Pancreas (tissue), 10 donors: ENCODE data around the gene PRMT3. TPM values are rescaled to one million over a fixed set of nuclear protein-coding genes. Genes with fewer than 3 reads are reported as not detected.
A peak's percentile ranks its signal among the peaks of the same experiment; 100 is the strongest.

Experiments used
- ATAC-seq, 4 donors: fragments of 200-7000 bp; cut with Tn5 transposase; one replicate each; pipeline versions ENCODE4 v1.8.0 to v1.9.1; 2020; ENCODE audit warnings: mild to moderate bottlenecking in 4 of 4, moderate library complexity in 4 of 4
- DNase-seq, 6 donors: peaks; one replicate each; pipeline ENCODE4 v3.0.0-alpha.2; 2020
- FAIRE-seq: peaks from 2 replicates; lab custom pipeline; 2012; peaks lifted over from hg19 to GRCh38; lab: Jason Lieb, UNC
- H3K27ac ChIP-seq, 4 donors: fragments of 200-600 bp; sonication (generic); 1 replicate in 3 of 4; 2 replicates in 1 of 4; pipeline versions ENCODE4 v1.5.0 to v1.8.0; 2020
- H3K27me3 ChIP-seq, 4 donors: fragments of 200-600 bp; one replicate each; pipeline ENCODE4 v1.8.0; 2021
- H3K36me3 ChIP-seq, 3 donors: fragments of 200-600 bp; sonication (generic) in 1 of 3; one replicate each; pipeline versions ENCODE4 v1.5.0 to v1.8.0; 2020 to 2021
- H3K4me1 ChIP-seq, 3 donors: fragments of 200-600 bp; one replicate each; pipeline ENCODE4 v1.8.0; 2021
- H3K4me3 ChIP-seq, 4 donors: fragments of 200-600 bp; sonication (generic) in 2 of 4; one replicate each; pipeline versions ENCODE4 v1.5.0 to v1.8.0; 2020 to 2021
- H3K9me3 ChIP-seq, 4 donors: fragments of 200-600 bp; one replicate each; pipeline ENCODE4 v1.8.0; 2021
- WGBS, 2 donors: extraction: QIAGEN DNeasy Blood & Tissue Kit; methylation state at CpG; one replicate each; pipeline ENCODE4 v1.1.7; 2013; 5-methylcytosine and 5-hydroxymethylcytosine counted together
- intact Hi-C, 3 donors: fragments of 100-400 bp; cut with DNase I; formaldehyde crosslinking; loops; one replicate each; pipeline versions ENCODE4 v1.11.1 to v1.14.2; 2022
- polyA plus RNA-seq, 2 donors: library from polyadenylated mRNA; stranded (reverse); fragments of 200-250 nt; gene quantifications; one replicate each; pipeline ENCODE4 v1.2.3, GENCODE V29; 2013
- total RNA-seq, 6 donors: library from RNA; stranded (reverse); fragmentation: NEBNext Ultra II Directional in 4 of 6; extraction: Animal tissue kit (Norgen Biotek cat#: 25700) in 4 of 6; gene quantifications; one replicate each; pipeline versions ENCODE4 v1.2.1 to v1.2.4, GENCODE V29; 2021 to 2023
- TF ChIP-seq, protein P1 (sequence below), 4 donors: fragments of 200-600 bp; sonication (generic) in 3 of 4; IDR thresholded peaks; one replicate each; pipeline versions ENCODE4 v1.5.0 to v1.8.0; 2021; ENCODE audit warnings: antibody characterized with exemption in 4 of 4
- donor health status: healthy with polysubstance abuse.
- donor health status: DM: no; HTN: no; CAD: no; lungs with moderate emphysema.
- donor health status: DM: no; HTN: no; CAD: no.
- donor health status: control.
- donor health status: control.
- donor health status: Bipolar disorder and iron deficiency.
- donor health status: DM: yes; HTN: yes; CAD: no.
- donor health status: DM: no; HTN: no; CAD: no.
- donor health status: DM: no; HTN: no; CAD: no.
- donor health status: DM: yes; HTN: yes; CAD: no.

Gene PRMT3
- total and polyA plus RNA-seq, 8 donors: 4.9 to 10.3 (median 5.9) TPM

DNA sequence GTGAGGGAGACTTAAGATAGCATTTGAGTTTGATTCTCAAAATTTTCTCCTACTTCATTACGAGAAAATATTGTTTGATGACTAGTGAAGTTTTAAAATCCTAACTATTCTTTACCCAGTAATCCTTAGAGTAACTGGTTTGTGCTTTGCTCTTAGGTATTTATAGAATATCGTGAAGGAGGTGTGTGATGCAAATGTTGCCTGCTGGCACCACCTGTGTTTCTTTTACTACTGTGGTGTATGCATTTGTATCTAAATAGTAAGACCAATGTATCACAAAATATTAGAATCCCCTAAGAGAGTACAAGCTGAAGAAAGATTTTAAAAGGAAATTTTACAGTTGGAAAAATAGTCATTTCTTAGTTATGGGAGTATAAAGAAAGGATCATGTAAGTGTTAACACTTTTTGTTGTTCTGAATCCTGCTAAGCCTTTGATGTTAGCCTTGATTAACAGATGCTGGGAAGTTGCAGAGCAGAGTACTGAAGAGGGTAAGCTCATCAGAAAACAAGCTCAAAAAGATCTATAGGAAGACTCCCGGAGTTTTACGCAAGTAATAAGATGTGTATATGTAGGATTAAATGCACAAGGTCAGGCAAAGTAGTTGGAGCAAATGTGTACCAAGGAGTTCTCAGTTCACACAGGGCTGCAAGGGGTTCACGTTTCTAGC, 109.7 kb downstream of the PRMT3 start:
- H3K27me3 ChIP-seq: no peaks in the 10 kb centered on the region
- intact Hi-C loops: no loop called here
- no peak for ATAC-seq
- TF ChIP-seq, protein P1, sequence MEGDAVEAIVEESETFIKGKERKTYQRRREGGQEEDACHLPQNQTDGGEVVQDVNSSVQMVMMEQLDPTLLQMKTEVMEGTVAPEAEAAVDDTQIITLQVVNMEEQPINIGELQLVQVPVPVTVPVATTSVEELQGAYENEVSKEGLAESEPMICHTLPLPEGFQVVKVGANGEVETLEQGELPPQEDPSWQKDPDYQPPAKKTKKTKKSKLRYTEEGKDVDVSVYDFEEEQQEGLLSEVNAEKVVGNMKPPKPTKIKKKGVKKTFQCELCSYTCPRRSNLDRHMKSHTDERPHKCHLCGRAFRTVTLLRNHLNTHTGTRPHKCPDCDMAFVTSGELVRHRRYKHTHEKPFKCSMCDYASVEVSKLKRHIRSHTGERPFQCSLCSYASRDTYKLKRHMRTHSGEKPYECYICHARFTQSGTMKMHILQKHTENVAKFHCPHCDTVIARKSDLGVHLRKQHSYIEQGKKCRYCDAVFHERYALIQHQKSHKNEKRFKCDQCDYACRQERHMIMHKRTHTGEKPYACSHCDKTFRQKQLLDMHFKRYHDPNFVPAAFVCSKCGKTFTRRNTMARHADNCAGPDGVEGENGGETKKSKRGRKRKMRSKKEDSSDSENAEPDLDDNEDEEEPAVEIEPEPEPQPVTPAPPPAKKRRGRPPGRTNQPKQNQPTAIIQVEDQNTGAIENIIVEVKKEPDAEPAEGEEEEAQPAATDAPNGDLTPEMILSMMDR (IDR thresholded peaks at IDR 0.05): no peak
- FAIRE-seq: no peak
- no peak for DNase-seq
- H3K4me3 ChIP-seq: no peak overlapping the region
- no peaks in the 10 kb centered on the region for H3K9me3 ChIP-seq
- H3K36me3 ChIP-seq: peaks cover 0 to 7% (median 0%) of the 10 kb centered on the region in 3 donors
- WGBS, 2 donors: 90 to 94% methylated on average over 5 of the region's 5 CpGs
- peaks cover 0 to 2% (median 0%) of the 10 kb centered on the region in 3 donors for H3K4me1 ChIP-seq
- no peak overlapping the region for H3K27ac ChIP-seq

- no peak overlapping the region for H3K27ac ChIP-seq
- no peaks in the 10 kb centered on the region for H3K9me3 ChIP-seq
- no peak overlapping the region for H3K4me3 ChIP-seq
- intact Hi-C loops: no loop called here
- FAIRE-seq (no peak), DNase-seq (no peak), ATAC-seq (no peak)
- no peaks in the 10 kb centered on the region for H3K27me3 ChIP-seq
- TF ChIP-seq, protein P1 (IDR thresholded peaks at IDR 0.05): no peak
- H3K36me3 ChIP-seq: peaks cover 0 to 7% (median 0%) of the 10 kb centered on the region in 3 donors
- H3K4me1 ChIP-seq: no peaks in the 10 kb centered on the region
Observed at GRCh38 chr11:20501252-20501651, 113.7 kb downstream of the PRMT3 start.

DNA sequence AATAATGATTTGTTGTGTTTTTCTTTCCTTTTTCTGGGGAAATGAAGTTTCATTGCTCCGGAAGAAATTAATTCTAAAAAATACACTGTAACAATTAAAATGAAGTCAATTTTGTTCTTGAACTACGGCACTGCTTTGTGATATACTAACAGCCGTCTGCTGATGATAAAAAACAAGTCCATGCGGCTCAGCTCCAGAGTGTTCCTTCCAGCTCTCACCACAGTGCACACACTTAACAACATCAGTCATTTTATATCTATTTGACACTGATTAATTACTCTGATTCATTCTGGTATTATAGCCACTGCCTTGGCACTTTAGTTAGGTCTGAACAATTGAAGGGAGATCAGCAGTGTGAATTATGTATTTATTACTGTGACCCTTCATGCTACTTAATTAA, 114.5 kb downstream of the PRMT3 start:
- H3K9me3 ChIP-seq: no peaks in the 10 kb centered on the region
- no peaks in the 10 kb centered on the region for H3K4me1 ChIP-seq
- peaks cover 0 to 7% (median 0%) of the 10 kb centered on the region in 3 donors for H3K36me3 ChIP-seq
- no peak overlapping the region for H3K4me3 ChIP-seq
- H3K27me3 ChIP-seq: no peaks in the 10 kb centered on the region
- DNase-seq (no peak), FAIRE-seq (no peak), ATAC-seq (no peak)
- no peak overlapping the region for H3K27ac ChIP-seq
- TF ChIP-seq, protein P1 (IDR thresholded peaks at IDR 0.05): no peak
- 93% methylated on average over 4 of the region's 4 CpGs for WGBS, 2 donors
- intact Hi-C loops: no loop called here

GRCh38 chr11:20511982-20512381, 124.5 kb downstream of the PRMT3 start:
- WGBS, 2 donors: 27 to 38% methylated on average over 5 of the region's 5 CpGs
- Histone ChIP-seq H3K4me3 (no peak overlapping the region), H3K27me3 (no peaks in the 10 kb centered on the region), H3K9me3 (no peaks in the 10 kb centered on the region), H3K4me1 (no peaks in the 10 kb centered on the region), H3K27ac (no peak overlapping the region), H3K36me3 (no peaks in the 10 kb centered on the region)
- ATAC-seq: peak; percentile 60 to 84 (median 74)
- DNase-seq: peak in 1 of 6 donors; percentile 5
- intact Hi-C loops: no loop called here
- TF ChIP-seq, protein P1 (IDR thresholded peaks at IDR 0.05): no peak
- no peak for FAIRE-seq

DNA sequence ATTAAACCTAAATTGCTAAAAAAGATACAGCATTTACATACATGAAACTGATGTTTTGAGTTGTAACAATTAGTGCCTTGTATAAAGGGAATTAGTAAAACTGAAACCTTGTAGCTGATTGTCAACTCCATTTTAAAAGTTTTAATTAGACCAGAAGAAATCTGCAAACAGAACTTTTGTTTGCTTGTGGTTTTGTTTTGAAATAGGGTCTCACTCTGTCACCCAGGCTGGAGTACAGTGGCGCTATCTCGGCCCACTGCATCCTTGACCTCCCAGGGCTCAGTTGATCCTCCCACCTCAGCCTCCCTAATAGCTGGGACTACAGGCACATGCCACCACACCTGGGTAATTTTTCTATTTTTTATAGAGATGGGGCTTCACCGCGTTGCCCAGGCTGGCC, 125.4 kb downstream of the PRMT3 start:
- TF ChIP-seq, protein P1 (IDR thresholded peaks at IDR 0.05): no peak
- H3K36me3 ChIP-seq: no peaks in the 10 kb centered on the region
- ATAC-seq: no peak

More for the DNA sequence above, 125.4 kb downstream of the PRMT3 start:
- Histone ChIP-seq H3K27me3 (no peaks in the 10 kb centered on the region), H3K27ac (no peak overlapping the region), H3K9me3 (no peaks in the 10 kb centered on the region), H3K4me3 (no peak overlapping the region), H3K4me1 (no peaks in the 10 kb centered on the region)
- FAIRE-seq (no peak), DNase-seq (no peak)
- WGBS, 2 donors: 94 to 98% methylated on average over 4 of the region's 4 CpGs
- intact Hi-C loops: no loop called here
